HG03066 (cell line): ENCODE measurements around the gene RFC4.
A peak's percentile ranks its signal among the peaks of the same experiment; 100 is the strongest.
"Not testable (repeated sequence)": the region's sequence is repeated elsewhere in the genome, so short reads cannot be mapped to it uniquely, and the experiment has no call there.

Experiments
- ATAC-seq: cut with Tn5 transposase; IDR thresholded peaks from one replicate; pipeline ENCODE4 v1.9.1; 2021; ENCODE audit warnings: low read depth; ENCODE audit not compliant: unreplicated experiment

The RFC4 gene

GRCh38 chr3:186806089-186807055, at the start of gene RFC4:
Gene RFC4, minus strand, starts transcription at chr3:186806482. Its CDS starts 1,769 bp downstream, at chr3:186804713.
- peak; percentile 95 for ATAC-seq

- no peak for ATAC-seq
These were observed 48.7 kb upstream of the RFC4 start for GRCh38 chr3:186854954-186855353.

DNA sequence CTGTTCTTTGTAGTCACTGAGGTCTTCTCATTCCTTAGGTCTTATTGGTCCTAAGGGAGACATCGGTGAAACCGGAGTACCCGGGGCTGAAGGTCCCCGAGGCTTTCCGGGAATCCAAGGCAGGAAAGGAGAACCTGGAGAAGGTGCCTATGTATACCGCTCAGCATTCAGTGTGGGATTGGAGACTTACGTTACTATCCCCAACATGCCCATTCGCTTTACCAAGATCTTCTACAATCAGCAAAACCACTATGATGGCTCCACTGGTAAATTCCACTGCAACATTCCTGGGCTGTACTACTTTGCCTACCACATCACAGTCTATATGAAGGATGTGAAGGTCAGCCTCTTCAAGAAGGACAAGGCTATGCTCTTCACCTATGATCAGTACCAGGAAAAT, 47.9 kb upstream of the RFC4 start:
- ATAC-seq = no peak

DNA sequence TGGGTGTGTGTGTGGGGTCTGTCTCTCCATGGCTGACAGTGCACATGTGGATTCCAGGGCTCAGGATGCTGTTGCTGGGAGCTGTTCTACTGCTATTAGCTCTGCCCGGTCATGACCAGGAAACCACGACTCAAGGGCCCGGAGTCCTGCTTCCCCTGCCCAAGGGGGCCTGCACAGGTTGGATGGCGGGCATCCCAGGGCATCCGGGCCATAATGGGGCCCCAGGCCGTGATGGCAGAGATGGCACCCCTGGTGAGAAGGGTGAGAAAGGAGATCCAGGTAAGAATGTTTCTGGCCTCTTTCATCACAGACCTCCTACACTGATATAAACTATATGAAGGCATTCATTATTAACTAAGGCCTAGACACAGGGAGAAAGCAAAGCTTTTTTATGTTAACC, 46.7 kb upstream of the RFC4 start:
- ATAC-seq = no peak

- ATAC-seq = not testable (repeated sequence)
These were observed 45.6 kb upstream of the RFC4 start for GRCh38 chr3:186851835-186852234.

GRCh38 chr3:186849374-186849975, 43.2 kb upstream of the RFC4 start:
- ATAC-seq = peak; percentile 70

DNA sequence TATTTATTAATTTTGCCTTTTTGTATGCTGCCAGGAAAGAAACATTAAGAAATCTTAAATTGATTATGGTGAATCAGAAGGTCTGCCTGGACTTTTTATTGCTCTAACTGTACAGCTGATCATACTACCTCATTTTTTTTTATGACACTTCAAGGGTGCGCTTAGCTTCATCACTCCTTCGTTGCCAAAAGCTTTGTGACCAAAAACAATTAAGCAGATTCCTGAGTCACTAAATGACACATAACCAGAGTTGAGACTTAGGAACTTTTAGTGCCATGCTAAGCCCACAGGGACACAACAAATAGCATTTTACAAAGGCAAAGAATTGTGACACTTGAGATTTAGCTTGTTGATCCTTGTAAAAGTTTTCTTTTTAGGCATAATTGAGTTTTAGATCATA, 41.2 kb upstream of the RFC4 start:
- ATAC-seq = no peak

DNA sequence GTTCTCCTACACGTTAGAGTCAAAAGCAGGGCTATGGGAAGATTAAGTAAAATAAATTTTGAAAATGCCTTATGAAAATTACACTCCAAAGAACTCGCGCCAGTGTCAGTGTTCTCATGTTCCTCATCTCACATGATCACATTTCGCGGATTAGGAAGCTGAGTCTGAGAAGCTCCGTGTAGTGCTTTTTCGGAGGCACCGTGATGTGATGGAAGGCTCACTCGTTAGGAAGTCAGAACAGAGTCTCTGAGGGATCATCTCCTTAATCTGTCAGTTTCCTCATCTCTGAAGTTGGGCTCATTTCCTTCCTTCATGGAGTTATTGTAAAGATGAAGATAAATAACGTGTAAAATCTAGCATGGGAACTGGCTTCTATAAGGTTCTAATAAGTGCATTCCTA, 39.5 kb upstream of the RFC4 start:
- no peak for ATAC-seq

DNA sequence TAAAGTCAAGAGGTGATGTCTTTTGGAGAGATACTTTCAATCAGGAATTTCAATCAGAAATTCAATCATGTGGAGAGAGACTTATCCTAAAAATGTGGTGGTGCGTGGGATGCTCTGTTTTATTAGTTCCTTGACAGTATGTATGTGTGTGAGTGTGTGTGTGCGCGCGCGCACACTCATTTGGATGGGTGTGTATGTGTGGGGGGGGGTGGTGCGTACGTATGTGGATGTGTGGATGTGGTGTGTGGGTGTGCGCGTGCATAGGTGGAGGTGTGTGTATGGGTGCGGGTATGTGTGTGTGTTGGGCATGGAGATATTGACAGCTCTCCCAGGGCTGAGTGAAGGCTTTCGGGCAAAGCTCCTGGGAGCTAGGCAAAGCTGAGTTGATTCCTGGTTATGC, 38.6 kb upstream of the RFC4 start:
- no peak for ATAC-seq

DNA sequence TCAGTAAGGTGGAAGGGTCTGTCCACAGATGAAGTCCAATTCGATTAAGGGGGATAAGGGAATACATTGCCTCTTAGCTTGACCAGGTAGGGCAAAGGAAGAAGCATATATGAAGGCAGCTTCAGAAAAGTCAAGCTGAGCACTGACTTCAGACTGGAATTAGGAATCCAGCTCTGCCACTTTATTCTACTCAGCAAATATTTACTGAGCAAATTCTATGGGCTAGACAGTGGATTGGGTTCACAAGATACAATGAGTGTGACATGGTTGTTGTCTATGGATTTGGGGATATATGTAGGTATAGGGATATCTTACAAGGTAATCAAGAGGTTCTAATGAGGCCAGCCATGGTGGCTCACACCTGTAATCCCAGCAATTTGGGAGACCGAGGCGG, 36.8 kb upstream of the RFC4 start:
- ATAC-seq = no peak

DNA sequence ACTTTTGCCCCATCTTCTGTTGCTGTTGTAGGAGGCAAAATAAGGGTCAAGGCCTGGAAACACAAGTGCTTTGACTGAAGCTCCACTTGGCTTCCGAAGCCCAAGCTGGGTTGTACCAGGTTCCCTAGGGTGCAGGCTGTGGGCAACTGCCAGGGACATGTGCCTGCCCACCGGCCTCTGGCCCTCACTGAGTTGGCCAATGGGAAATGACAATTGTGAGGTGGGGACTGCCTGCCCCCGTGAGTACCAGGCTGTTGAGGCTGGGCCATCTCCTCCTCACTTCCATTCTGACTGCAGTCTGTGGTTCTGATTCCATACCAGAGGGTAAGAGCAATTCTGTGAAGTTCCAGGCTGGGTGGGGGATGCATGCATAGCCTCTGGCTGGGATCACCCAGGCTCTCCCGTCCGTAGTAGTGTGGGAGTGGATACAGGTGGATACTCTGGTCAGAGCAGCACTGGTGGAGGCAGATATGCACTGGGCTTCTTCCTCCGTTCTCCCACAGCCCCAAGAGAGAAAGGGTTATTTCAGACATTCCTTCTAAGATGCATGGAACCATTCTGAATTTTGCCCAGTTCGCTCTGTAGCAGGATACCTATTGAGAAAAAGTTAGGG, 36.2 kb upstream of the RFC4 start, which contains the start of gene ADIPOQ:
Gene ADIPOQ, plus strand, starts transcription at position 285 of the 613 bp plus-strand sequence. CDS start 10,349 bp downstream, outside the sequence.
- no peak for ATAC-seq

DNA sequence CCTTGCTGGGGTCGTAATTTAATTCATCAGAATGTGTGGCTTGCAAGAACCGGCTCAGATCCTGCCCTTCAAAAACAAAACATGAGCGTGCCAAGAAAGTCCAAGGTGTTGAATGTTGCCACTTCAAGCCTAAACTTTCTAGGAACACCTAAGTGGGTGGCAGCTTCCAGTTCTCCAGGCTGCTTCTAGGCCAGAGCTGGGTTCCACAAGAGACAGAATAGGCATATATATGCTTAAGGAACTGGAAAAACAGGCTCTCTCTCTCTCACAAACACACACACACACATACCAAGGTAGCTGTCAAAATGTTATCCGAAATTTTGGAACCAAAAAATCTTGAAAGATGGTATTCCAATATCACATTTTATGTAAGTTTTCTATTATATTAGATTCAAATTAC, 35.3 kb upstream of the RFC4 start:
- ATAC-seq = no peak

DNA sequence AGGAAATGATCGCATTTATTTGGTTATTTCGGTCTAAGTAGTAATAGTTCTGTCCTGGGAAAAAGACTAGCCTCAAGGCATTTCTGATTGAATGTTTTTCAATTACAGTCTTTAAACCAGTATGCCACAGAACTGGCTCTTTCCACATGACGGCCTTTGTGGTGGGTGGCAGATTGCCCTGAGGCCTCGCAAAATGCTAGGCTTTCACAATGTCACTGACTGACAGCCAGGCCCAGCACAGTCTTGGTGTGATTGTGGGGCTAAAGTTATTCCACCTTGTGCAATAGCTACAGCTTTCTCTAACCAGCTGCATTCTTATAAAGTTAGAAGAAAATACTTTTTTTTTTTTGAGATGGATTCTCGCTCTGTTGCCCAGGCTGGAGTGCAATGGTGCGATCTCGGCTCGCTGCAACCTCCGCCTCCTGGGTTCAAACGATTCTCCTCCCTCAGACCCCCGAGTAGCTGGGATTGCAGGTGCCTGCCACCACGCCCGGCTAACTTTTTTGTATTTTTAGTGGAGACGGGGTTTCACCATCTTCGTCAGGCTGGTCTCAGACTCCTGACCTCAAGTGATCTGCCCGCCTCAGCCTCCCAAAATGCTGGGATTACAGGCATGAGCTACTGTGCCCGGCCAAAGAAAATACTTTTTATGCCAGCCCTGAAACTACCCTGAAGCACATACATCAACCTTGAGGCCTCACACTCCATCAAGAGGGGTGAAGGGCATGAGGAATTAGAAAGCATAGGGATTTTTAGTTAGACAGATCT, 33.8 kb upstream of the RFC4 start:
- no peak for ATAC-seq

DNA sequence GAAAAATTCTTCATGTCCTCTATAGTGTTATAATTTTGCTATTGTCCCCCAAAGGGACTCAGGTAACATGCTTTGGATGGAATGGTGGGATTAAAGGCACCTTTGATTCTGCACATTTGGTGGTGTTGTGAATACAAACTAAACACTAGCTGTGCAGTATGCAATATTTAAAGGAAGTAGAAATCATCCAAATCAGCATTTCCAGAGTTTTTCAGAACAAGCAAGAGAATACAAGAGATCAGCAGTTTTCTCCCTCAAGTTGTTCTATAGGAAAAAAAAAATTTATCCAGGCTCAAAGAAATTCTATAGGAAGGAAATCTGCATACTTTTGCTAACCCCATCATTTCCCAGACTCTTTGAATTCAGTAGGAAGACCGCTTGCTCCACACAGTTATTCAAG, 26.0 kb upstream of the RFC4 start:
- ATAC-seq = no peak

DNA sequence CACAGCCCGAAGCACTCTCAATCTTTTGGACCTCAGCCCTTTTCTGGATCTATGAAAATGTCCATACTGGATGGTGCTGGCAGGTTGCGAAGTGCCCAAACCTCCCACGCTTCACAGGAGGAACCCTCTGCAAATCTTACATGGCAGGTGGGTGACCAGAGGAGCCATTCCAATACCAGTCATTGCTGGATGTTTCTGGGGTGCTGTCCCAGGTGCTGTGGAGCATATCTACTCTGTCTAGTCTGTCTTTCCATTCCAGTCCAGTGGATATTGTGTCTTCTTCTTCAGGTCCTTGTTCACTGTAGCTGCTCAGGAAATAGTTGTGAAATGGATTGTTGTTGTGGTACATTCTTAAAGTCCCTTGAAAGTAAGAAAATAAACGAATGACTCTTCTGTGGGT, 25.5 kb upstream of the RFC4 start:
- ATAC-seq = no peak

DNA sequence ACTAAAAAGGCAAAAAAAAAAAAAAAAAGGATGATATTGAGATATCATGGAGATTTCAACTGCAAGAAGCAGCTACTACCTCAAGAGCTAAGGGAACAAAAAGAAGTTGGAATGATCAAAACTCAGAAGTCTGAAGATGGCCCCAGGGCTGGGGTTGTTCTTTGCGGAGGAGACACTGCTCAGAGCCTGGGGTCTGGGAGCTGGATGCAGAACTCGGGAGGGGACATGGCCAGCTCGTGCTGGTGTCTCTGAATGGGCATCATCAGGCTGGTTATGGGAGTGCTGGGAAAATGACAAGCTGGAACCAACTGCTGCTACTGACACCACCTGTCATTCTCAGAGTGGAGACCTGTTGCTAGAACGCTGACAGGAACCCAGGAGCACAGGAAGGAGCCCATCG, 22.1 kb upstream of the RFC4 start:
- ATAC-seq = no peak

GRCh38 chr3:186826976-186827857, 20.9 kb upstream of the RFC4 start:
- ATAC-seq = peak; percentile 93

DNA sequence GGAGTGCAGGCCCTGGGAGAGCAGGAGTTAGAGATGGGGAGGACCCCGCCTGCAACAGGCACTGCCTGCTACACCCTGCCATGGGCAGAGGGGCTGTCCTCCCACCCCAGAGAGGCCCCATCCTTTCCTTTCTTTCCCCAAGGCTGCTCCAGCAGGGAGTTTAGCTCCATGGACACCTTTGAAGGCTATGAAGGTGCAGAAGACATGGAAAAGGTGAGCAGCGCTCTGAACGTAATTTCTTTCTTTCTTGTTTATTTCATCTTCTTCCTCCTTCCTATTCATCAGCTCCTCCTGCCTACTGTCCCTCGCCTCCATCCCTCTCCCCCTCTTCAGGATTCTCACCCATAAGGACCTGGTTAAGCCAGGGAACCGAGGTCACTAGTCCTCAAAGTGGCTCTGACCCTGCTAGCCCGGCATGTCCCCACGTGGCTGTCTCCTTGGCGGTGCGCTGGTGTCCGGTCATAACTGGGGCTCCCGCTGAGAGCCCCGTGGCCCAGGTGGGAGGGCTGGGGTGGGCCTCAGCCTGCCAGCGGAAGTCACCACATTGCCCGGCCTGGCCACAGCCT, 20.2 kb upstream of the RFC4 start:
- no peak for ATAC-seq

DNA sequence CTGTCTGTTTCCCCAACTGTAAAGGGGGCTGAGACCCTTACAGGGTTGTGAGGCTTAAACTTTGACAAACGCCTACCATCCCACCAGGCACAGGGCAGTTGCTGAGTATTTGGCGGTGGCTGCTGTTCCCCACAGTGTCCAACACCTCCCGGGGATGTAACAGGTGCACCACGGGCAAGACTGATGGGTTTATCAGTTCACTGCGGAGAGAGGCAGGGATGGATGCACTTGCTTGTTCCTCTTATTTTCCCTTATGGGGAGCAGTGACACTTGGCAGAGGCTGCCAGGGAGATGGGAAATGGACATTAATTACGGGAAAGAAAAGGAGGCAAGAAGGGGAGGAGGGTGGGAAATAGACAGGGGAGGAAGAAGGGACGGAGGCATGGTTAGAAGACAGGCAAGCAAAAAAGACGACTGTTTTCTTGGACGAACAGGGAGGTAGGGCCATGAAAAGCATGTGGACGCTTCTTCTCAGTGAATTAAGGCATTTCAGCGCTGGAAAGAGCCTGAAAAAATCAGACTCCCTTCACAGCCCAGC, 19.7 kb upstream of the RFC4 start:
- no peak for ATAC-seq
